Tibial artery (tissue), 4 donors: ENCODE measurements around the gene BACH2.

Experiments used
- DNase-seq, 2 donors: peaks; one replicate each; pipeline ENCODE4 v3.0.0-alpha.2; 2019
- H3K27ac ChIP-seq, 2 donors: fragments of 200-600 bp; sonication (generic) in 1 of 2; 1 replicate in 1 of 2; 2 replicates in 1 of 2; pipeline ENCODE4 v1.5.1; 2018 to 2019; ENCODE audit warnings: mild to moderate bottlenecking in 1 of 2
- H3K27me3 ChIP-seq, 2 donors: fragments of 200-600 bp; sonication (generic) in 1 of 2; one replicate each; pipeline versions ENCODE4 v1.5.1 to v1.6.0; 2016 to 2019
- H3K36me3 ChIP-seq, 3 donors: fragments of 200-600 bp; sonication (generic) in 2 of 3; one replicate each; pipeline ENCODE4 v1.5.1; 2016 to 2019; ENCODE audit warnings: mild to moderate bottlenecking in 2 of 3
- H3K4me1 ChIP-seq, 4 donors: fragments of 200-600 bp; sonication (generic) in 2 of 4; 1 replicate in 3 of 4; 2 replicates in 1 of 4; pipeline ENCODE4 v1.5.1; 2016 to 2019
- H3K4me3 ChIP-seq, 2 donors: fragments of 200-600 bp; sonication (generic) in 1 of 2; 1 replicate in 1 of 2; 2 replicates in 1 of 2; pipeline ENCODE4 v1.5.1; 2018 to 2019; ENCODE audit warnings: mild to moderate bottlenecking in 2 of 2
- H3K9me3 ChIP-seq, 3 donors: fragments of 200-600 bp; sonication (generic) in 1 of 3; one replicate each; pipeline ENCODE4 v1.5.1; 2016 to 2019
- CTCF ChIP-seq, 2 experiments: fragments of 200-600 bp in 1 of 2; fragments of 450-650 bp in 1 of 2; IDR thresholded peaks; one replicate each; pipeline ENCODE4 v1.5.1; 2017 to 2019; ENCODE audit warnings: antibody characterized with exemption in 2 of 2, mild to moderate bottlenecking in 1 of 2, moderate library complexity in 1 of 2
- intact Hi-C: fragments of 100-400 bp; cut with DNase I; formaldehyde crosslinking; loops from one replicate; pipeline ENCODE4 v1.15.0; 2023; ENCODE audit warnings: low total_unique reads

The BACH2 gene

GRCh38 chr6:90028995-90029635, 267.5 kb downstream of the BACH2 start:
- H3K4me1 ChIP-seq, result no peaks in the 10 kb centered on the region
- no peaks in the 10 kb centered on the region for H3K9me3 ChIP-seq
- intact Hi-C loops, result no loop called here
- no peaks in the 10 kb centered on the region for H3K36me3 ChIP-seq
- H3K4me3 ChIP-seq, result no peak overlapping the region
- TF ChIP-seq CTCF (IDR thresholded peaks at IDR 0.05), result no peak
- no peaks in the 10 kb centered on the region for H3K27me3 ChIP-seq
- no peak overlapping the region for H3K27ac ChIP-seq
- DNase-seq, result no peak

GRCh38 chr6:90028066-90028778, 268.4 kb downstream of the BACH2 start:
- no peak overlapping the region for H3K27ac ChIP-seq
- H3K27me3 ChIP-seq, result no peaks in the 10 kb centered on the region
- H3K36me3 ChIP-seq, result no peaks in the 10 kb centered on the region
- H3K9me3 ChIP-seq, result no peaks in the 10 kb centered on the region
- H3K4me1 ChIP-seq, result no peaks in the 10 kb centered on the region
- intact Hi-C loops, result no loop called here
- H3K4me3 ChIP-seq, result no peak overlapping the region
- no peak for TF ChIP-seq CTCF (IDR thresholded peaks at IDR 0.05)
- no peak for DNase-seq

- Histone ChIP-seq H3K27ac (no peak overlapping the region), H3K36me3 (no peaks in the 10 kb centered on the region), H3K4me3 (no peak overlapping the region), H3K4me1 (no peaks in the 10 kb centered on the region), H3K9me3 (no peaks in the 10 kb centered on the region), H3K27me3 (no peaks in the 10 kb centered on the region)
- TF ChIP-seq CTCF (IDR thresholded peaks at IDR 0.05), result no peak
- intact Hi-C loops, result no loop called here
- DNase-seq, result no peak
Measured at GRCh38 chr6:90026216-90026615, 270.4 kb downstream of the BACH2 start.

GRCh38 chr6:90025523-90026061, 271.1 kb downstream of the BACH2 start:
- Histone ChIP-seq H3K27ac (no peak overlapping the region), H3K4me3 (no peak overlapping the region), H3K4me1 (no peaks in the 10 kb centered on the region), H3K9me3 (no peaks in the 10 kb centered on the region), H3K36me3 (no peaks in the 10 kb centered on the region), H3K27me3 (no peaks in the 10 kb centered on the region)
- no peak for DNase-seq
- TF ChIP-seq CTCF (IDR thresholded peaks at IDR 0.05), result no peak
- intact Hi-C loops, result no loop called here

- H3K27me3 ChIP-seq, result no peaks in the 10 kb centered on the region
- H3K27ac ChIP-seq, result no peak overlapping the region
- H3K4me1 ChIP-seq, result no peaks in the 10 kb centered on the region
- no peak for TF ChIP-seq CTCF (IDR thresholded peaks at IDR 0.05)
- intact Hi-C loops, result no loop called here
- no peaks in the 10 kb centered on the region for H3K36me3 ChIP-seq
- DNase-seq, result no peak
- H3K9me3 ChIP-seq, result no peaks in the 10 kb centered on the region
- H3K4me3 ChIP-seq, result no peak overlapping the region
Measured at GRCh38 chr6:90024633-90025032, 272.0 kb downstream of the BACH2 start.
